Measurements from ENCODE around the gene CD276. TPM values are rescaled to one million over a fixed set of nuclear protein-coding genes. Genes with fewer than 3 reads are reported as not detected.
A peak's percentile ranks its signal among the peaks of the same experiment; 100 is the strongest.
"Not testable (repeated sequence)": the region's sequence is repeated elsewhere in the genome, so short reads cannot be mapped to it uniquely, and the experiment has no call there.

The CD276 gene
- polyA plus RNA-seq, 4 donors, result 152 to 191 (median 176) TPM

- no peak for DNase-seq (ENCODE audit: low read depth in 4 of 4, low spot score in 2 of 4)
These were observed 866 bp upstream of the CD276 start for GRCh38 chr15:73683257-73683776.

GRCh38 chr15:73684581-73685455 is 635 bp downstream of the CD276 start:
- no peak for DNase-seq (ENCODE audit: low read depth in 4 of 4, low spot score in 2 of 4)

GRCh38 chr15:73685981-73686380 is 1.8 kb downstream of the CD276 start:
- no peak for DNase-seq (ENCODE audit: low read depth in 4 of 4, low spot score in 2 of 4)

- DNase-seq (ENCODE audit: low read depth in 4 of 4, low spot score in 2 of 4), result no peak
These were observed 2.6 kb downstream of the CD276 start for GRCh38 chr15:73686781-73687256.

- no peak for DNase-seq (ENCODE audit: low read depth in 4 of 4, low spot score in 2 of 4)
These were observed 3.2 kb downstream of the CD276 start for GRCh38 chr15:73687351-73687750.

- DNase-seq (ENCODE audit: low read depth in 4 of 4, low spot score in 2 of 4), result no peak
These were observed 4.3 kb downstream of the CD276 start for GRCh38 chr15:73688455-73688854.

- DNase-seq (ENCODE audit: low read depth in 4 of 4, low spot score in 2 of 4), result no peak
These were observed 7.2 kb downstream of the CD276 start for GRCh38 chr15:73691396-73691795.

- no peak for DNase-seq (ENCODE audit: low read depth in 4 of 4, low spot score in 2 of 4)
These were observed 10.2 kb downstream of the CD276 start for GRCh38 chr15:73694419-73694818.

GRCh38 chr15:73695773-73696640 is 11.8 kb downstream of the CD276 start:
- no peak for DNase-seq (ENCODE audit: low read depth in 4 of 4, low spot score in 2 of 4)

GRCh38 chr15:73696641-73697001 is 12.4 kb downstream of the CD276 start:
- no peak for DNase-seq (ENCODE audit: low read depth in 4 of 4, low spot score in 2 of 4)

- DNase-seq (ENCODE audit: low read depth in 4 of 4, low spot score in 2 of 4), result peak in 1 of 4 donors; percentile 79
These were observed 12.9 kb downstream of the CD276 start for GRCh38 chr15:73697033-73697467.

- no peak for DNase-seq (ENCODE audit: low read depth in 4 of 4, low spot score in 2 of 4)
These were observed 15.3 kb downstream of the CD276 start for GRCh38 chr15:73699249-73700040.

GRCh38 chr15:73700041-73700842 is 16.1 kb downstream of the CD276 start:
- peak in 1 of 4 donors; percentile 76 for DNase-seq (ENCODE audit: low read depth in 4 of 4, low spot score in 2 of 4)

- DNase-seq (ENCODE audit: low read depth in 4 of 4, low spot score in 2 of 4), result not testable (repeated sequence)
These were observed 18.4 kb downstream of the CD276 start for GRCh38 chr15:73702311-73703239.

- DNase-seq (ENCODE audit: low read depth in 4 of 4, low spot score in 2 of 4), result not testable (repeated sequence)
These were observed 19.4 kb downstream of the CD276 start for GRCh38 chr15:73703601-73704000.

- not testable (repeated sequence) for DNase-seq (ENCODE audit: low read depth in 4 of 4, low spot score in 2 of 4)
These were observed 20.1 kb downstream of the CD276 start for GRCh38 chr15:73704142-73704868.

- DNase-seq (ENCODE audit: low read depth in 4 of 4, low spot score in 2 of 4), result no peak
These were observed 20.9 kb downstream of the CD276 start for GRCh38 chr15:73704869-73705645.

Data from left renal cortex interstitium (tissue), 4 donors.